Esophagus squamous epithelium (tissue), 4 donors: ENCODE results near the gene ABHD17A.

Source experiments
- CTCF ChIP-seq, 6 experiments: fragments of 450-650 bp in 4 of 6; fragments of 200-600 bp in 2 of 6; sonication (generic) in 2 of 6; IDR thresholded peaks; one replicate each; pipeline ENCODE4 v1.5.1; 2016 to 2019; ENCODE audit warnings: antibody characterized with exemption in 6 of 6, mild to moderate bottlenecking in 4 of 6, moderate library complexity in 4 of 6
- POLR2A ChIP-seq, 4 donors: fragments of 450-650 bp; IDR thresholded peaks; one replicate each; pipeline ENCODE4 v1.6.1; 2017; ENCODE audit warnings: antibody characterized with exemption in 4 of 4, mild to moderate bottlenecking in 4 of 4, moderate library complexity in 3 of 4

- TF ChIP-seq CTCF (IDR thresholded peaks at IDR 0.05): no peak
- no peak for TF ChIP-seq POLR2A (IDR thresholded peaks at IDR 0.05)
Measured at GRCh38 chr19:1908364-1908678, 23.0 kb upstream of the ABHD17A start.
